ENCODE results near the gene RAB11FIP4.

RAB11FIP4 gene

DNA sequence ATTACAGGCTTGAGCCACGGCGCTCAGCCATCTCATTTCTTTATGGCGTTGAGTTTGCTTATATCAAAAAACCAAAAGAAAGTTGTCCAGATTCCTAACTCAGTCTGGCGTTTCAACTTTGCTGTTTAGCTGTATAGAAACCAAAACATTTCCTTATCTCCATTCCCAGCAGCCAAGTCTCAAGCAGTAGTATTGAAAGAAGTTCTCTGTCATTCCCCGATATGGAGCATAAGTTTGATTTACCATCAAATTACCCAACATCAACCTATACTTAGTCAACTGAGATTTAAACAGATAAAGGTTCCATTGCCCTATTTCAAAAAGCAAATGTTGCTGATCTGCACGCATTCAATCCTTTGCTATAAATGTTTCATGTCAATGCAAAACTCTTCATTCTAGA is 27.5 kb upstream of the RAB11FIP4 start:
- Histone ChIP-seq H3K4me3 (replicated peaks; ENCODE audit: insufficient read depth, low read length) (no peak overlapping the region), H3K27me3 (ENCODE audit: insufficient read depth, poor library complexity, severe bottlenecking) (no peaks in the 10 kb centered on the region), H3K27ac (replicated peaks) (no peak overlapping the region)
- no peak for DNase-seq (ENCODE audit: low read depth in 1 of 2, low spot score in 1 of 2)
- TF ChIP-seq REST (IDR thresholded peaks at IDR 0.05; ENCODE audit: insufficient replicate concordance, low read depth) (no peak), SPI1 (IDR thresholded peaks at IDR 0.05; ENCODE audit: borderline replicate concordance, low read depth) (no peak), GABPA (IDR thresholded peaks at IDR 0.05; ENCODE audit: low read depth) (no peak), POLR2AphosphoS5 (IDR thresholded peaks at IDR 0.05; ENCODE audit: low read depth) (no peak)
- TF ChIP-seq, protein P1, sequence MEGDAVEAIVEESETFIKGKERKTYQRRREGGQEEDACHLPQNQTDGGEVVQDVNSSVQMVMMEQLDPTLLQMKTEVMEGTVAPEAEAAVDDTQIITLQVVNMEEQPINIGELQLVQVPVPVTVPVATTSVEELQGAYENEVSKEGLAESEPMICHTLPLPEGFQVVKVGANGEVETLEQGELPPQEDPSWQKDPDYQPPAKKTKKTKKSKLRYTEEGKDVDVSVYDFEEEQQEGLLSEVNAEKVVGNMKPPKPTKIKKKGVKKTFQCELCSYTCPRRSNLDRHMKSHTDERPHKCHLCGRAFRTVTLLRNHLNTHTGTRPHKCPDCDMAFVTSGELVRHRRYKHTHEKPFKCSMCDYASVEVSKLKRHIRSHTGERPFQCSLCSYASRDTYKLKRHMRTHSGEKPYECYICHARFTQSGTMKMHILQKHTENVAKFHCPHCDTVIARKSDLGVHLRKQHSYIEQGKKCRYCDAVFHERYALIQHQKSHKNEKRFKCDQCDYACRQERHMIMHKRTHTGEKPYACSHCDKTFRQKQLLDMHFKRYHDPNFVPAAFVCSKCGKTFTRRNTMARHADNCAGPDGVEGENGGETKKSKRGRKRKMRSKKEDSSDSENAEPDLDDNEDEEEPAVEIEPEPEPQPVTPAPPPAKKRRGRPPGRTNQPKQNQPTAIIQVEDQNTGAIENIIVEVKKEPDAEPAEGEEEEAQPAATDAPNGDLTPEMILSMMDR (IDR thresholded peaks at IDR 0.05; ENCODE audit: insufficient read depth, low read length), result no peak

- no peak for DNase-seq (ENCODE audit: low read depth in 1 of 2, low spot score in 1 of 2)
- H3K27ac ChIP-seq (replicated peaks), result no peak overlapping the region
- no peaks in the 10 kb centered on the region for H3K27me3 ChIP-seq (ENCODE audit: insufficient read depth, poor library complexity, severe bottlenecking)
- no peak overlapping the region for H3K4me3 ChIP-seq (replicated peaks; ENCODE audit: insufficient read depth, low read length)
- TF ChIP-seq POLR2AphosphoS5 (IDR thresholded peaks at IDR 0.05; ENCODE audit: low read depth), result no peak
- no peak for TF ChIP-seq GABPA (IDR thresholded peaks at IDR 0.05; ENCODE audit: low read depth)
- TF ChIP-seq REST (IDR thresholded peaks at IDR 0.05; ENCODE audit: insufficient replicate concordance, low read depth), result no peak
- TF ChIP-seq, protein P1 (IDR thresholded peaks at IDR 0.05; ENCODE audit: insufficient read depth, low read length), result no peak
- TF ChIP-seq SPI1 (IDR thresholded peaks at IDR 0.05; ENCODE audit: borderline replicate concordance, low read depth), result no peak
Measured at GRCh38 chr17:31366088-31366487, 25.4 kb upstream of the RAB11FIP4 start.

GRCh38 chr17:31369266-31369665 is 22.2 kb upstream of the RAB11FIP4 start:
- no peak overlapping the region for H3K27ac ChIP-seq (replicated peaks)
- TF ChIP-seq GABPA (IDR thresholded peaks at IDR 0.05; ENCODE audit: low read depth) (no peak), POLR2AphosphoS5 (IDR thresholded peaks at IDR 0.05; ENCODE audit: low read depth) (no peak), SPI1 (IDR thresholded peaks at IDR 0.05; ENCODE audit: borderline replicate concordance, low read depth) (no peak), REST (IDR thresholded peaks at IDR 0.05; ENCODE audit: insufficient replicate concordance, low read depth) (no peak)
- TF ChIP-seq, protein P1 (IDR thresholded peaks at IDR 0.05; ENCODE audit: insufficient read depth, low read length), result no peak
- no peak for DNase-seq (ENCODE audit: low read depth in 1 of 2, low spot score in 1 of 2)
- no peaks in the 10 kb centered on the region for H3K27me3 ChIP-seq (ENCODE audit: insufficient read depth, poor library complexity, severe bottlenecking)
- no peak overlapping the region for H3K4me3 ChIP-seq (replicated peaks; ENCODE audit: insufficient read depth, low read length)
